KBM-7 (cell line): ENCODE results near the gene LCORL.

Experiments used
- DNase-seq: peaks from one replicate; pipeline ENCODE4 v3.0.0-alpha.2; 2015
- in situ Hi-C: fragments of 300-500 bp; cut with MboI; formaldehyde crosslinking; loops from 2 replicates; pipeline ENCODE4 v1.14.3; 2020; ENCODE audit warnings: low sequenced_read_pairs, low pct_unique_long_range_greater_than_20kb, mixed read lengths

LCORL gene

DNA sequence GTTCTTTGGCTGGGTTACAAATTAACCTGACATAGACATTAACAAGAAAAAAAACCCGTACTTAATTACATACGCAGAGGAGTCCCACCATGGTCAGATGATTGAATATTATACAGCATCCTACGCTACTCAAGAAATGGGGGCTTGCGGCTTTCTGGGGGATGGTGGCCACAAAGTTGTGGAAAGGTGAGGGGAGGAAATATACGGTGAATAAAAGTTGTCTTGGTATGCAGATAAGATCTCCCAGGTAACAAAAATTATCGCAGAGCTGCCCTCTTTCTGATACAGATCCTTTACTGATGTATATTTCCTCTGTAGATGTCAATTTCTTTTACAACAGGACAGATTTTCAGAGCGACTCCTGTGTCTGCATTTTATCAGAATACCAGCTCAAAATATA lies 211.9 kb downstream of the LCORL start:
- no peak for DNase-seq

DNA sequence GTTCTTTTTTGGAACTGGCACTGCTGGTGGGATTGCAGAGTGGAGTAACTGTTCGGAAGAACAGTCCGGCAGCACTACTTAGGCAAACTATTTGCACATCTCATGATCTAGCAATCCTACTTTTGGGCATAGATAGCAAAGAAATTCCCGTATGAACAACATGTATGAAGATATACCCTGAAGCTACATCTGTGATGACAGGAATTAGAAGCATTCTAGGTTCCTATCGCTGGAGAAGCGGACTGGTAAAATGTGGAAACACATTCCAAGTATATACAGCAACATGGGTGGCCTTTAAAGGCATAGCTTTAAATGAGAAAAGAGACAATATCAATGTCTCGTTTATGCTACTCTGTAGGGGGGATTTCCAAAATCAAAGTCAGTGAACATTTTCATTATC lies 214.1 kb downstream of the LCORL start:
- in situ Hi-C loops = no loop called here
- DNase-seq = no peak

More for the DNA sequence above, 211.9 kb downstream of the LCORL start:
- in situ Hi-C loops = no loop called here

DNA sequence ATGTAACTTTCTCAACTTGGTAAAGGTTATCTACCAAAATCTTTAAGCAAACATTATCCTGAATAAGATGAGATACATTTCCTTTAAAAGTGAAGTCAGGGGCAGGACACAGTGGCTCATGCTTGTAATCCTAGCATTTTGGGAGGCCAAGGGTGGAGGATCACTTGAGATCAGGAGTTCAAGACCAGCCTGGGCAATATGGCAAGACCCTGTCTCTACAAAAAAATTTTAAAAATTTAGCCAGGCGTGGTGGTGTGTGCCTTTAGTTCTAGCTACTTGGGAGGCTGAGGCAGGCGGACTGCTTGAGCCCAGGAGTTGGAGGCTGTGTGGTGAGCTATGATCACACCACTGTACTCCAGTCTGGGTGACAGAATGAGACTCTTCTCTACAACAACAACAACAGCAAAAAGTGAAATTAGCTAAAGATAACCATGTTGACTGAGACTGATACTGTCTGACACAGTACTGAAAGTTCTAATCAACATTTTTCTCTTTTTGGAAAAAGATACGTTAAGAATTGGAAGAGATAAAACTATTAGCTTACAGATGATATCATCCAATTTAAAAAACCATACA lies 215.9 kb downstream of the LCORL start:
- in situ Hi-C loops = no loop called here
- no peak for DNase-seq

DNA sequence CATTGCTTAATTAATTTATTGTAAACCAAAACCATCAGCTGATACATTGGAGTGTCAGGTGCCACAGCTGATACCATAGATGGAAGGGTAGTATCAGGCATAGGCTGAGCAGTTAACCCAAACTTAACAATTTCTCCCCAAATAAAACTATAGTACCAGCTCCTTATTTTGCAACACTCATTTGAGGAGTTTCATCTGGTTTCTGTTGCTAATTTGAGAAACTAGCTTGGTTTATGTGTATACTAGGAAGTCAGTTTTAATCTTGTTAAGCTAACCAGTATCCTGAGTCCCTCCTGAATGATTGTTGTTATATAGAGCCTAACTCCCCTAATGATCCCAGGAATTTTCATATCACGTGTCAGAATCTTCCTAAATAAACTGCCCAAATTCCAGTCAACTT lies 223.7 kb downstream of the LCORL start:
- DNase-seq = no peak
- in situ Hi-C loops = no loop called here

DNA sequence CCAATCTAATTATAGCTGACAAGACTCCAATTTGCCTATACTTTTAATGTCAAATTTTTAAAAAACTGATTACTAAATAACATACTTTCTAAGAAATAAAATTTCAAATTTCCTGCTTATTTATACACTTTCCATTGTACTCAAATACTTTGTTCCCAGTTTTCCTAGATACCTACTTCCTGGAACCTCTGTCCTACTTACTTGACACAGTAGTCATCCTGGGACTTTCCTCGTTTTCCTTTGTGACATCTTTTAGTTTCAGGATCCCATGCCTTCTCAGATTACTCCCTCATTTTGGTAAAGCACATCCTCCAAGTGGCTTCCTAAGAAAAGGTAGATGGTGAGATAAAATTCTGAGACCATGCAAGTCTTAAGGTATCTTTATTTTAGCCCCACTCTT lies 226.8 kb downstream of the LCORL start:
- in situ Hi-C loops = no loop called here

More for the DNA sequence above, 226.8 kb downstream of the LCORL start:
- no peak for DNase-seq
